ENCODE measurements around the gene ALX3.

GRCh38 chr1:110055493-110056284 lies 14.8 kb downstream of the ALX3 start:
- TF ChIP-seq, protein P1, sequence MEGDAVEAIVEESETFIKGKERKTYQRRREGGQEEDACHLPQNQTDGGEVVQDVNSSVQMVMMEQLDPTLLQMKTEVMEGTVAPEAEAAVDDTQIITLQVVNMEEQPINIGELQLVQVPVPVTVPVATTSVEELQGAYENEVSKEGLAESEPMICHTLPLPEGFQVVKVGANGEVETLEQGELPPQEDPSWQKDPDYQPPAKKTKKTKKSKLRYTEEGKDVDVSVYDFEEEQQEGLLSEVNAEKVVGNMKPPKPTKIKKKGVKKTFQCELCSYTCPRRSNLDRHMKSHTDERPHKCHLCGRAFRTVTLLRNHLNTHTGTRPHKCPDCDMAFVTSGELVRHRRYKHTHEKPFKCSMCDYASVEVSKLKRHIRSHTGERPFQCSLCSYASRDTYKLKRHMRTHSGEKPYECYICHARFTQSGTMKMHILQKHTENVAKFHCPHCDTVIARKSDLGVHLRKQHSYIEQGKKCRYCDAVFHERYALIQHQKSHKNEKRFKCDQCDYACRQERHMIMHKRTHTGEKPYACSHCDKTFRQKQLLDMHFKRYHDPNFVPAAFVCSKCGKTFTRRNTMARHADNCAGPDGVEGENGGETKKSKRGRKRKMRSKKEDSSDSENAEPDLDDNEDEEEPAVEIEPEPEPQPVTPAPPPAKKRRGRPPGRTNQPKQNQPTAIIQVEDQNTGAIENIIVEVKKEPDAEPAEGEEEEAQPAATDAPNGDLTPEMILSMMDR (conservative IDR thresholded peaks at IDR 0.05), result no peak
- no peak for TF ChIP-seq EZH2 (IDR thresholded peaks at IDR 0.05; ENCODE audit: low read depth)

Measured in PC-9 (cell line).